HepG2 (cell line): ENCODE measurements around the gene SMIM41. TPM values are rescaled to one million over a fixed set of nuclear protein-coding genes. Genes with fewer than 3 reads are reported as not detected.

ENCODE experiments used
- DMAP1 ChIP-seq: IDR thresholded peaks from 2 replicates; pipeline ENCODE4 v1.6.1; 2016
- EED ChIP-seq: sonication (generic); formaldehyde crosslinking; IDR thresholded peaks from 2 replicates; pipeline ENCODE4 v1.5.0; 2020; ENCODE audit warnings: mild to moderate bottlenecking, missing genetic modification reagents
- ELF1 ChIP-seq: sonication (generic); formaldehyde crosslinking; IDR thresholded peaks from 2 replicates; pipeline ENCODE4 v1.4.0; 2020; ENCODE audit warnings: missing genetic modification reagents
- HCFC1 ChIP-seq: fragments of 150-350 bp; IDR thresholded peaks from 2 replicates; pipeline ENCODE4 v1.6.1; 2014; ENCODE audit warnings: low read depth, low read length
- HMGA1 ChIP-seq: sonication (generic); formaldehyde crosslinking; conservative IDR thresholded peaks from 2 replicates; pipeline ENCODE4 v1.4.0; 2020; ENCODE audit warnings: missing genetic modification reagents
- HOXA9 ChIP-seq: sonication (generic); formaldehyde crosslinking; IDR thresholded peaks from 2 replicates; pipeline ENCODE4 v1.8.1; 2022; ENCODE audit warnings: missing genetic modification reagents, mild to moderate bottlenecking, moderate library complexity, borderline replicate concordance
- IKZF4 ChIP-seq: sonication (generic); formaldehyde crosslinking; IDR thresholded peaks from 2 replicates; pipeline ENCODE4 v1.5.1; 2020; ENCODE audit warnings: borderline replicate concordance, mild to moderate bottlenecking, low read depth, missing genetic modification reagents; ENCODE audit errors: not compliant biosample characterization
- ISL2 ChIP-seq: sonication (generic); formaldehyde crosslinking; IDR thresholded peaks from 2 replicates; pipeline ENCODE4 v1.5.0; 2020; ENCODE audit warnings: missing genetic modification reagents
- SATB2 ChIP-seq: sonication (generic); formaldehyde crosslinking; IDR thresholded peaks from 2 replicates; pipeline ENCODE4 v1.5.0; 2020; ENCODE audit warnings: missing genetic modification reagents
- SMAD1 ChIP-seq: sonication (generic); formaldehyde crosslinking; IDR thresholded peaks from 2 replicates; pipeline ENCODE4 v1.4.0; 2020; ENCODE audit warnings: missing genetic modification reagents, low read depth, mild to moderate bottlenecking, borderline replicate concordance
- SMARCE1 ChIP-seq: fragments of 450-650 bp; IDR thresholded peaks from 2 replicates; pipeline ENCODE4 v1.6.1; 2017; ENCODE audit warnings: borderline replicate concordance
- SMC3 ChIP-seq: IDR thresholded peaks from 2 replicates; pipeline ENCODE4 v1.6.1; 2011; ENCODE audit warnings: low read length, improper control_type of control experiment
- SRF ChIP-seq: IDR thresholded peaks from 2 replicates; pipeline ENCODE4 v1.6.1; 2011; ENCODE audit warnings: mild to moderate bottlenecking, low read depth, low read length, moderate library complexity
- ZFP36 ChIP-seq: fragments of 150-350 bp; IDR thresholded peaks from 2 replicates; pipeline ENCODE4 v1.6.1; 2018; ENCODE audit warnings: borderline replicate concordance, low read length, low read depth; ENCODE audit not compliant: partially characterized antibody
- ZFP41 ChIP-seq: sonication (generic); formaldehyde crosslinking; IDR thresholded peaks from 2 replicates; pipeline ENCODE4 v1.4.0; 2020; ENCODE audit warnings: mild to moderate bottlenecking, missing genetic modification reagents, borderline replicate concordance
- ZMYM4 ChIP-seq: sonication (generic); formaldehyde crosslinking; IDR thresholded peaks from 2 replicates; pipeline ENCODE4 v1.8.1; 2023; ENCODE audit warnings: mild to moderate bottlenecking, missing genetic modification reagents
- ZNF724P ChIP-seq: sonication (generic); formaldehyde crosslinking; IDR thresholded peaks from 2 replicates; pipeline ENCODE4 v1.8.0; 2022; ENCODE audit warnings: missing genetic modification reagents, borderline replicate concordance
- polyA plus RNA-seq, 8 experiments: library from polyadenylated mRNA; depleted of rRNA in 3 of 8; stranded (reverse) in 7 of 8; unstranded in 1 of 8; fragments of >200 nt; fragmentation: Illumina TruSeq in 4 of 8; extraction: Trizol in 4 of 8; gene quantifications; 2 replicates each; pipeline versions ENCODE4 v1.2.1 to v1.2.3, GENCODE V29; 2011 to 2016; ENCODE audit warnings: low read depth in 4 of 8, missing spikeins in 1 of 8, mixed read lengths in 1 of 8; ENCODE audit not compliant: insufficient read depth in 1 of 8
- total RNA-seq, 5 experiments: library from RNA; depleted of rRNA; stranded (reverse); fragments of >200 nt; fragmentation: Illumina TruSeq; extraction: Trizol; gene quantifications; 2 replicates each; pipeline ENCODE4 v1.2.3, GENCODE V29; 2016; ENCODE audit warnings: low read depth in 1 of 5
- TF ChIP-seq, protein P1 (sequence below): IDR thresholded peaks from 2 replicates; pipeline ENCODE4 v1.6.1; 2016; ENCODE audit warnings: missing genetic modification reagents, missing compliant biosample characterization
- TF ChIP-seq, protein P2 (sequence below): sonication (generic); formaldehyde crosslinking; conservative IDR thresholded peaks from 2 replicates; pipeline ENCODE4 v1.4.0; 2020; ENCODE audit warnings: missing genetic modification reagents
- TF ChIP-seq, protein P3 (sequence below): sonication (generic); formaldehyde crosslinking; IDR thresholded peaks from 2 replicates; pipeline ENCODE4 v1.5.0; 2020; ENCODE audit warnings: mild to moderate bottlenecking, missing genetic modification reagents
- TF ChIP-seq, protein P4 (sequence below): sonication (generic); formaldehyde crosslinking; IDR thresholded peaks from 2 replicates; pipeline ENCODE4 v1.9.0; 2021; ENCODE audit warnings: missing genetic modification reagents, mild to moderate bottlenecking, borderline replicate concordance
- TF ChIP-seq, protein P5 (sequence below): sonication (generic); formaldehyde crosslinking; IDR thresholded peaks from 2 replicates; pipeline ENCODE4 v1.5.0; 2020; ENCODE audit warnings: missing genetic modification reagents

Gene SMIM41
- total and polyA plus RNA-seq, 2 of the 13 experiments (the other 11 are each of a cell fraction or from before 2014, with no cell fraction given), result not detected

DNA sequence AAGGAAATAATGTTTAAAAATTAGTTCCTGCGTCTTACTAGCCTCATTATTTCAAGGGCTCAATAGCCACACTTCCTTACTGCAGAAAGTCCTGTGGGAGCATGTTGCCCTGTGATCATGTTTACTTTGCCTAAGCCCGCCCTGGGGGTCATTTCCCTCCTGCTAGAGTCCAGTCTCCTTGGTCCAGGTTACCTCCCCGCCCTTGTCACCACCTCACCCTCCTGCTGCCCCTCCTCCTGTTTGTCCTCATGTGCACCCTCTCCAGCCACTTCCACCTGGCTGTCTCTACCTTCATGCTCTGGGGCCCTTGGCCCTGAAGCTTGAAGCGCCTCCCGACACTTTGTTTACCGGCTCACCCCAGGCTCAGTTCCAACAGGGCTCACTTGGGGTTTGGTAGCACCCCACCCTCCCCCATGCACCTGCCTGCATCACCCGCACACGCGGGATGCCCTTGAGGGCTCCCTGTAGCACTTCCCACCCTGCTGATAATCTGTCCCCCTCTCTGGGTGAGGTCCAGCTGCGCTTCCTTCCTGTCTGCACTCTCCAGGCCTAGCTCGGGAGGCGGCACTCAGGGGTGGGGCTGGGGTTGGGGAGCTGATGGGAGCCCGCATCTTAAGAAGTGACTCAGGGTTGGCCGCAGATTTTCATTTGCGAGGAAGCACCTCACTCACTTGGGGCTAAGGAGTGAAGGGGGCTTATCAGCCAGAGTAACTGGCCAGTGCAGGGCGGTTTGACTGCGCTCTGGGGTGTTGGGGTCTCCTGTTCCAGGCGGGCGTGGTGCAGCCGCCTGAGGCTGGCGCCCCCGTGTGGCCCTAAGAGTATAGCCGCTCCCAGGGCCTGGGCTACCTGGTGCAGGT, 40.1 kb downstream of the SMIM41 start (continued):
- TF ChIP-seq SMAD1 (CRISPR knock-in tag), result peak; percentile 55; the same call in 1 of the 2 replicates
- TF ChIP-seq ZMYM4 (CRISPR knock-in tag), result peak; percentile 29
- no peak for TF ChIP-seq SMARCE1
- TF ChIP-seq, protein P1, sequence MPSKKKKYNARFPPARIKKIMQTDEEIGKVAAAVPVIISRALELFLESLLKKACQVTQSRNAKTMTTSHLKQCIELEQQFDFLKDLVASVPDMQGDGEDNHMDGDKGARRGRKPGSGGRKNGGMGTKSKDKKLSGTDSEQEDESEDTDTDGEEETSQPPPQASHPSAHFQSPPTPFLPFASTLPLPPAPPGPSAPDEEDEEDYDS, result no peak; the same call in 1 of the 2 replicates
- TF ChIP-seq, protein P2, sequence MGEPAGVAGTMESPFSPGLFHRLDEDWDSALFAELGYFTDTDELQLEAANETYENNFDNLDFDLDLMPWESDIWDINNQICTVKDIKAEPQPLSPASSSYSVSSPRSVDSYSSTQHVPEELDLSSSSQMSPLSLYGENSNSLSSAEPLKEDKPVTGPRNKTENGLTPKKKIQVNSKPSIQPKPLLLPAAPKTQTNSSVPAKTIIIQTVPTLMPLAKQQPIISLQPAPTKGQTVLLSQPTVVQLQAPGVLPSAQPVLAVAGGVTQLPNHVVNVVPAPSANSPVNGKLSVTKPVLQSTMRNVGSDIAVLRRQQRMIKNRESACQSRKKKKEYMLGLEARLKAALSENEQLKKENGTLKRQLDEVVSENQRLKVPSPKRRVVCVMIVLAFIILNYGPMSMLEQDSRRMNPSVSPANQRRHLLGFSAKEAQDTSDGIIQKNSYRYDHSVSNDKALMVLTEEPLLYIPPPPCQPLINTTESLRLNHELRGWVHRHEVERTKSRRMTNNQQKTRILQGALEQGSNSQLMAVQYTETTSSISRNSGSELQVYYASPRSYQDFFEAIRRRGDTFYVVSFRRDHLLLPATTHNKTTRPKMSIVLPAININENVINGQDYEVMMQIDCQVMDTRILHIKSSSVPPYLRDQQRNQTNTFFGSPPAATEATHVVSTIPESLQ (CRISPR knock-in tag), result no peak
- TF ChIP-seq SMC3, result no peak
- TF ChIP-seq, protein P3, sequence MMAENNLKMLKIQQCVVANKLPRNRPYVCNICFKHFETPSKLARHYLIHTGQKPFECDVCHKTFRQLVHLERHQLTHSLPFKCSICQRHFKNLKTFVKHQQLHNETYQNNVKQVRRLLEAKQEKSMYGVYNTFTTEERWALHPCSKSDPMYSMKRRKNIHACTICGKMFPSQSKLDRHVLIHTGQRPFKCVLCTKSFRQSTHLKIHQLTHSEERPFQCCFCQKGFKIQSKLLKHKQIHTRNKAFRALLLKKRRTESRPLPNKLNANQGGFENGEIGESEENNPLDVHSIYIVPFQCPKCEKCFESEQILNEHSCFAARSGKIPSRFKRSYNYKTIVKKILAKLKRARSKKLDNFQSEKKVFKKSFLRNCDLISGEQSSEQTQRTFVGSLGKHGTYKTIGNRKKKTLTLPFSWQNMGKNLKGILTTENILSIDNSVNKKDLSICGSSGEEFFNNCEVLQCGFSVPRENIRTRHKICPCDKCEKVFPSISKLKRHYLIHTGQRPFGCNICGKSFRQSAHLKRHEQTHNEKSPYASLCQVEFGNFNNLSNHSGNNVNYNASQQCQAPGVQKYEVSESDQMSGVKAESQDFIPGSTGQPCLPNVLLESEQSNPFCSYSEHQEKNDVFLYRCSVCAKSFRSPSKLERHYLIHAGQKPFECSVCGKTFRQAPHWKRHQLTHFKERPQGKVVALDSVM, result no peak; the same call in 1 of the 2 replicates
- TF ChIP-seq, protein P4, sequence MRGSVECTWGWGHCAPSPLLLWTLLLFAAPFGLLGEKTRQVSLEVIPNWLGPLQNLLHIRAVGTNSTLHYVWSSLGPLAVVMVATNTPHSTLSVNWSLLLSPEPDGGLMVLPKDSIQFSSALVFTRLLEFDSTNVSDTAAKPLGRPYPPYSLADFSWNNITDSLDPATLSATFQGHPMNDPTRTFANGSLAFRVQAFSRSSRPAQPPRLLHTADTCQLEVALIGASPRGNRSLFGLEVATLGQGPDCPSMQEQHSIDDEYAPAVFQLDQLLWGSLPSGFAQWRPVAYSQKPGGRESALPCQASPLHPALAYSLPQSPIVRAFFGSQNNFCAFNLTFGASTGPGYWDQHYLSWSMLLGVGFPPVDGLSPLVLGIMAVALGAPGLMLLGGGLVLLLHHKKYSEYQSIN, result no peak
- no peak for TF ChIP-seq HCFC1
- TF ChIP-seq SATB2 (CRISPR knock-in tag), result no peak
- 0 out of 2 replicates have a peak, but pooled peaks have one; percentile 29 for TF ChIP-seq ISL2 (CRISPR knock-in tag)
- no peak for TF ChIP-seq ZFP36
- peak; percentile 61; the same call in 1 of the 2 replicates for TF ChIP-seq DMAP1 (CRISPR knock-in tag)
- TF ChIP-seq EED (CRISPR knock-in tag), result no peak
- no peak for TF ChIP-seq ZNF724P (CRISPR knock-in tag)
- no peak; the same call in 1 of the 2 replicates for TF ChIP-seq ELF1 (CRISPR knock-in tag)
- TF ChIP-seq HMGA1, result no peak
- TF ChIP-seq SRF, result 0 out of 2 replicates have a peak, but pooled peaks have one; percentile 28
- TF ChIP-seq HOXA9, result no peak
- no peak for TF ChIP-seq IKZF4 (CRISPR knock-in tag)
- TF ChIP-seq, protein P5, sequence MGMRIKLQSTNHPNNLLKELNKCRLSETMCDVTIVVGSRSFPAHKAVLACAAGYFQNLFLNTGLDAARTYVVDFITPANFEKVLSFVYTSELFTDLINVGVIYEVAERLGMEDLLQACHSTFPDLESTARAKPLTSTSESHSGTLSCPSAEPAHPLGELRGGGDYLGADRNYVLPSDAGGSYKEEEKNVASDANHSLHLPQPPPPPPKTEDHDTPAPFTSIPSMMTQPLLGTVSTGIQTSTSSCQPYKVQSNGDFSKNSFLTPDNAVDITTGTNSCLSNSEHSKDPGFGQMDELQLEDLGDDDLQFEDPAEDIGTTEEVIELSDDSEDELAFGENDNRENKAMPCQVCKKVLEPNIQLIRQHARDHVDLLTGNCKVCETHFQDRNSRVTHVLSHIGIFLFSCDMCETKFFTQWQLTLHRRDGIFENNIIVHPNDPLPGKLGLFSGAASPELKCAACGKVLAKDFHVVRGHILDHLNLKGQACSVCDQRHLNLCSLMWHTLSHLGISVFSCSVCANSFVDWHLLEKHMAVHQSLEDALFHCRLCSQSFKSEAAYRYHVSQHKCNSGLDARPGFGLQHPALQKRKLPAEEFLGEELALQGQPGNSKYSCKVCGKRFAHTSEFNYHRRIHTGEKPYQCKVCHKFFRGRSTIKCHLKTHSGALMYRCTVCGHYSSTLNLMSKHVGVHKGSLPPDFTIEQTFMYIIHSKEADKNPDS, result no peak
- no peak for TF ChIP-seq ZFP41 (CRISPR knock-in tag)
